ENCODE results near the gene RAB44. TPM values are rescaled to one million over a fixed set of nuclear protein-coding genes. Genes with fewer than 3 reads are reported as not detected.

RAB44 gene
- total and polyA plus RNA-seq, 2 donors from 2014 or later: 1.5 TPM; not detected in 1

- no peak for TF ChIP-seq CTCF (IDR thresholded peaks at IDR 0.05; ENCODE audit: borderline replicate concordance, extremely low read depth, insufficient read depth)
- FAIRE-seq (no peak), DNase-seq (peak in 1 of 5 donors; percentile 26)
- H3K4me1 ChIP-seq (ENCODE audit: control insufficient read depth in 2 of 3, insufficient read depth in 2 of 3, low read depth in 1 of 3, low read length in 3 of 3): no peaks in the 10 kb centered on the region
- H3K27me3 ChIP-seq (ENCODE audit: control insufficient read depth, insufficient read depth, low read length): no peaks in the 10 kb centered on the region
- H3K36me3 ChIP-seq (ENCODE audit: control insufficient read depth in 2 of 3, insufficient read depth in 3 of 3, low read length in 3 of 3): no peaks in the 10 kb centered on the region
- no peaks in the 10 kb centered on the region for H3K9me3 ChIP-seq (ENCODE audit: control insufficient read depth in 2 of 3, insufficient read depth in 1 of 3, low read length in 3 of 3)
- no peak overlapping the region for H3K27ac ChIP-seq (ENCODE audit: low read depth in 2 of 2, low read length in 2 of 2)
- intact Hi-C loops (cut with DNase I): no loop called here
- H3K9ac ChIP-seq (ENCODE audit: low read length in 3 of 3): no peak overlapping the region
- no peak overlapping the region for H3K4me3 ChIP-seq (ENCODE audit: low read length in 3 of 3)
These were observed 35.7 kb downstream of the RAB44 start for GRCh38 chr6:36733300-36733699.

GRCh38 chr6:36734486-36735060 lies 36.9 kb downstream of the RAB44 start:
- TF ChIP-seq CTCF (IDR thresholded peaks at IDR 0.05; ENCODE audit: borderline replicate concordance, extremely low read depth, insufficient read depth): no peak
- Histone ChIP-seq H3K27ac (ENCODE audit: low read depth in 2 of 2, low read length in 2 of 2) (peak overlapping the region in 1 of 2 donors; percentile 64), H3K9ac (ENCODE audit: low read length in 3 of 3) (no peak overlapping the region), H3K4me1 (ENCODE audit: control insufficient read depth in 2 of 3, insufficient read depth in 2 of 3, low read depth in 1 of 3, low read length in 3 of 3) (no peaks in the 10 kb centered on the region), H3K36me3 (ENCODE audit: control insufficient read depth in 2 of 3, insufficient read depth in 3 of 3, low read length in 3 of 3) (no peaks in the 10 kb centered on the region), H3K27me3 (ENCODE audit: control insufficient read depth, insufficient read depth, low read length) (no peaks in the 10 kb centered on the region), H3K9me3 (ENCODE audit: control insufficient read depth in 2 of 3, insufficient read depth in 1 of 3, low read length in 3 of 3) (no peaks in the 10 kb centered on the region), H3K4me3 (ENCODE audit: low read length in 3 of 3) (peak overlapping the region in 2 of 3 donors; percentile 7 to 48)
- intact Hi-C loops (cut with DNase I): no loop called here
- peak in 1 of 5 donors; percentile 48 for DNase-seq
- no peak for FAIRE-seq

- FAIRE-seq (no peak), DNase-seq (peak in 2 of 5 donors; percentile 69 to 93)
- no peaks in the 10 kb centered on the region for H3K9me3 ChIP-seq (ENCODE audit: control insufficient read depth in 2 of 3, insufficient read depth in 1 of 3, low read length in 3 of 3)
- H3K4me3 ChIP-seq (ENCODE audit: low read length in 3 of 3): peak overlapping the region in 2 of 3 donors; percentile 7 to 48
- TF ChIP-seq CTCF (IDR thresholded peaks at IDR 0.05; ENCODE audit: borderline replicate concordance, extremely low read depth, insufficient read depth): peak; percentile 6
- H3K36me3 ChIP-seq (ENCODE audit: control insufficient read depth in 2 of 3, insufficient read depth in 3 of 3, low read length in 3 of 3): no peaks in the 10 kb centered on the region
- H3K9ac ChIP-seq (ENCODE audit: low read length in 3 of 3): no peak overlapping the region
- H3K27me3 ChIP-seq (ENCODE audit: control insufficient read depth, insufficient read depth, low read length): no peaks in the 10 kb centered on the region
- intact Hi-C loops (cut with DNase I): no loop called here
- no peaks in the 10 kb centered on the region for H3K4me1 ChIP-seq (ENCODE audit: control insufficient read depth in 2 of 3, insufficient read depth in 2 of 3, low read depth in 1 of 3, low read length in 3 of 3)
- peak overlapping the region; percentile 43 to 64 for H3K27ac ChIP-seq (ENCODE audit: low read depth in 2 of 2, low read length in 2 of 2)
These were observed 37.8 kb downstream of the RAB44 start for GRCh38 chr6:36735110-36736071.
